HG03457 (cell line): ENCODE results near the gene FAM83F.
"Not testable (repeated sequence)": the region's sequence is repeated elsewhere in the genome, so short reads cannot be mapped to it uniquely, and the experiment has no call there.

Source experiments
- ATAC-seq: cut with Tn5 transposase; IDR thresholded peaks from one replicate; pipeline ENCODE4 v1.9.1; 2021; ENCODE audit warnings: moderate number of reproducible peaks; ENCODE audit not compliant: unreplicated experiment

Gene FAM83F

DNA sequence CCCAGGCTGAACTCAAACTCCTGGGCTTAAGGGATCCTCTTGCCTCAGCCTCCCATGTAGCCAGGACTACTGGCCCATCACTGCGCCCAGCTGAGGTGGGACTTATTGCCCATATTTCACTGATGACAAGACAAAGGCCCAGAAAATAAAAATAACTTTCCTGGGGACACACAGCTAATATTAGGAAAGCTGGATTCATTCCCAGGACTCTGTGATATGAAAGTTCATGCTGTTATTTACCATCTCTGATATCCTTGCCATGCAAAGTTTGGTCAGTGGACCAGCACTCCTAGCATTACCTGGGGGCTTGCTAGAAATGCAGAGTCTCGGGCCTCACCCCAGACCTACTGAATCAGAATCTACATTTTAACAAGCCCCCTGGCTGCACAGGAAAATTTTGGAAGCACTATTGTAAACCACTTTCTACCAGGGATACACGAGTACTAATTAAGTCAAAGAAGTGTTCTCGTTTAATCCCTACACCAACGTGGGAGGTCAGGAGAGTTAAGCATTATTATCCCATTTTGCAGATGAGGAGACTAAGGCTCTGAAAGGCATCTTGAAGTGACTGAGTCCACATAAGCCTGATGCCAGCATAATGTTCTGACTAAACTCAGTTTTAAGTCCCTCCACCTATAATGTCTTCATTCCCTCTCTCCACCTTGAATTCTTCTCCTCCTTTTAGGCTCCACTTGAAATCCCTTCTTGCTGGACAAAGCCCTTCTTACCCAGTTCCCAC lies 2.5 kb upstream of the FAM83F start:
- no peak for ATAC-seq

DNA sequence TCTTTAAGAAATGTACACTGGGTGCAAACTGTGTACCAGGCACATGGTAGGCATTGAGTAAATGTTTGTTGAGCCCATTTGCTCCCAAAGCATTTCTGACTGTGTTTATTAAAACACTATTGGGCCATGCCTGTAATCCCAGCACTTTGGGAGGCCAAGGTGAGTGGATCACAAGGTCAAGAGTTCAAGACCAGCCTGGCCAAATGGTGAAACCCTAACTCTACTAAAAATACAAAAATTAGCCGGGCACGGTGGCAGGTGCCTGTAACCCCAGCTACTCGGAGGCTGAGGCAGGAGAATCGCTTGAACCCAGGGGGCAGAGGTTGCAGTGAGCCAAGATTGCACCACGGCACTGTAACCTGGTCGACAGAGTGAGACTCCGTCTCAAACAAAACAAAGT lies 1.9 kb upstream of the FAM83F start:
- ATAC-seq: not testable (repeated sequence)

GRCh38 chr22:39994041-39994565 lies 651 bp upstream of the FAM83F start:
- no peak for ATAC-seq

DNA sequence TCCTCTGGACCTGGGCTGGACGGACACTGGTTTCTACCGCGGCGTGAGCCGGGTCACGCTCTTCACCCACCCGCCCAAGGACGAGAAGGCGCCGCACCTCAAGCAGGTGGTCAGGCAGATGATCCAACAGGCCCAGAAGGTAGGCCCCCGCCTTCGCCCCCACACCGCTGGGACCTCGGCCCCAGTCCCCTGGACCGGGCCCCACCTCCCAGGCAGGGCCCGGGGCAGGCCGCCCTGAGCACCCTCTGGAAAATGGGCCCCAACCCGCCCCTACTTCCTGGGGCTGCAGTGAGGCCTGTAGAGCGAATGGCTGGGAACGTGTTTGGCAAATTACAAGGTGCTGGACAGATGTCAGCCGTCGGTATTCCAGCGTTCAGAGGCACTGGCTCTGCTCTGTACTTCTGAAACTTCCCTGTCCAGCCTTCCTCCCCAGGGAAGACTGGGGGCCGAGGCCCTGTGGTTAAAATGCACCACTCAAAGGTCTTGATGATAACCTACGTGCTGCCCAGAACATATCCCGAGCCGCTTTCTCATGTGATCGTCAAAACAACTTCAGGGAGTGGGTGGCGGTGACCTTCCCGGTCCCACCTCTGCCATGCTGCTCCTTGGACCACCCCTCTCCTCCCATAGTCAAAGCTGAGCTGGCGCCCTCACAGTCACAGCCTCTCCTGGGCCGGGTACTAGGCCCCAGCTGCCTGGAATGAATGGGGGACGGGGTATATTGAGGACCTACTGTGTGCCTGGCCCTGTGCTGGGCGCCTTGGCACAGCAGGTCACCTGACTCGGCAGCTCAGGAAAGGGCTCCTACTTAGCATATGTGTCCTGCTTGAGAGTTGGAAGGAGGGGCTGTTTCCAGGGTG lies 869 bp downstream of the FAM83F start:
- ATAC-seq: no peak

DNA sequence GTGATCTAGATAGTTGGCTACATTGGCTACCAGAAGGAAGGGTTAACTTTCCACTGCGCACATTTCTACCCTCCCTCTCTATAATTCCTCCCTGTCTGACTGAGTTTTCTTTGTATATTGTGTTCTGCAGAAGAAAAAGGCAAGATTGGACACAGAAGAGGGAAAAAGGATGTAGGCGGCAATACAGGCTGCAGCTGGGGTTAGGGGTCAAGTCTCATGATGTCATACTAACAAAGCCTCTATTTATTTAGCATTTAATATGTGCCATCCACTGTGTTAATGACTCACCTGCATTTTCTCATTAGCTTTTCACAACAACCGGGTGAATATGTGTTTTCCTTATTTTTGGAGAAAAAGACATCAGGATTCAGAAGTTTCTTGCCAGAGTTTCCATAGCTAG lies 2.0 kb downstream of the FAM83F start:
- ATAC-seq: no peak

GRCh38 chr22:39997421-39997820 lies 2.7 kb downstream of the FAM83F start:
- no peak for ATAC-seq

DNA sequence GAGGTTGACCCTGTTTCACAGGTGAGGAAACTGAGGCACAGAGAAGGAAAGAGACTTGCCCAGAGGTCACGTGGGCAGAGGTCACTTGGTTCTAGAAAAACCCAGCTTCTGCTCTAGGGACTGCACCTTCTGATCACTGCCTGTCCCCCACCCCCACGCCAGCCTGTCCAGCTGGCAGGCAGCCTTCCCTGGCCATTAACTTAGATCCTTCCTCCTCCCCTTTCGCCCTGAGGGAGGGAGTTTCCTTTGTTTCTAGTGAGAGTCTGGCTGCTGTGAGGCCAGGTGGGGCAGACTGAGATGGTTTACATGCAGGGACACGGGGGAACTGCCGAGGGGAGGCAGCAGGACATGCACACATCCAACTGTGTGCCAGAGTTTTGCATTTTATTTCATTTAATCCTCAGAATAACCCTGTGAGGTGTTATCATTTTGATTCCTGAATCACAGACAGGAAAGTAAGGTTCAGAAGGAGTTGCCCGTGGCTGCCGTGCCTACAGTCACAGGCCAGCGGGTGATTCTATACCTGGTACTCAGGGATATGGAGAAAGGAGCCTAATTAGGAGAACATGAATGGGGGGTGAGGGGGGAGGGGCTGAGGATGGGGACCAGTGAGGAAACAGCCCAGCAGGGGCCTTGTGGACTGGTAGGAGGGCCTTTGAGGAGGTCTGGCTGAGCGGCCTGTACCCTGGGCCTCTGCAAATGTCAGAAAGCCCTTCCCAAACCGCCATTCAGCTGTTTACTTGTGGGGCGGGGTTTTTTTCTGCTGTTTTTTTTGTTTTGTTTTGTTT lies 3.4 kb downstream of the FAM83F start:
- no peak for ATAC-seq

DNA sequence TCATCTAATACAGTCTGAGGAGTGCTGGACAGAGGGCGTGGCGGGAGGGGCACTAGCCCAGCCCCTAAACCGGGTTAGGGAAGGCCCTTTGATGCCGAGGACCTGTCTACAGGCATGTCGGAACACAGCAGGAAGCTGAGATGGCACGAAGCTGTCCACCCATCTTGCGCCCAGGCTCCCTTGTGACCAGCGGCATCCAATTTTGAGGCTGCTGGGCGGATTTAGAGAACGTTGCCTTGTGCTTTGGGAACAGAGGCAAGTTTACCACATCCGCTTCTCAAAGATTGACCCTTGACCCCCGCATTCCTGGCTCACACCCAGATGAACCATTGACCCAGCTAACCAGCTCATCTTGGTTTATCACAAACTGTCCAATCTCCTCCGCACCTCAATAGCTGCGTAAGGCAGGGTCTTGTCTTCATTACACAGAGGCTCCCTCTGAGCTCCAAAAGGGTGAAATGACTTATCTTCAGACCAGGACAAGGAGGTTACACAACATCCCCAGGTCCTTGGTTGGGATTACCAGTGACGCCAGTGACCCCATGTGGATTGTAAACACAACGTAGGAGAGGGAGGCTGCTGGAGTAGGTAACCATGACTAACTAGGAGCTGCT lies 4.5 kb downstream of the FAM83F start:
- ATAC-seq: no peak

- ATAC-seq: no peak
Observed at GRCh38 chr22:40000171-40000570, 5.4 kb downstream of the FAM83F start.

GRCh38 chr22:40001106-40001505 lies 6.4 kb downstream of the FAM83F start:
- no peak for ATAC-seq

- no peak for ATAC-seq
Observed at GRCh38 chr22:40001800-40002577, 7.2 kb downstream of the FAM83F start.

DNA sequence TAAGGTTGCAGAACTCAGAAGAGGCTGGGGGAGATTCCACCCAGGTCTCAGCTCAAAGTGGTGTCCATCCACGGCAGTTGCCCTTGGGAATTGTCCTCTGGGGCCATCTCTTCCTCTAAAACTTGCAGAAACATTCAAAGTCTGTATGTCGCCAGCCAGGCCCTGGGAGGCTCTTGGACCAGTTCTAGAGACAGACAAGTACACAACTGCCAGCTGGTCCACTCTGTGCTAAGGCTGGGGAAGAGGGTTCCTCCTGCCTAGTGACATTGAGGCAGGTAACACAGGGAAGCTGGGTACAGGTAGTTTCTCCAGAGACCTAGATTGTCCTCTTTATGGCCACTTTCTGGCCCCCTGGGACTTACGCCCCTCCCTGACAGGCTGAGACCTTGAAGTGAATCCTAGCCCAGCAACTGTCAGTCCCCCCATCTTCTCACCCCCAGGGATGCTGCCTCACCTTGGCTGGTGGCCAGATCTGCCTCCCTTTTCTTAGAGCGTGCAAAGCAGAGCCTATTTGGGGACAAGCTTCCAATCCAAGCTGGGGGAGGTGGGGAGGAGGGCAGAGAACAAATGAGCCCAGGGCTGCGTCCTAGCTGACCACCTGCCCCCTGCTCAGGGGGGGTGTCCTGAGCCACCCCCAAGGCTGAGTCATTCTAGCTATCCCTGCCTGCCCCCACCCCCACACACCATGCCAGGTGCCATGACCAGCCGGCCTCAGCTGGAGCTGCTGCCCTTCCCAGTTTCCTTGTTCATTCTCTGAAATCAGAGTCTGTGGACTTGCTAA lies 8.4 kb downstream of the FAM83F start:
- no peak for ATAC-seq

DNA sequence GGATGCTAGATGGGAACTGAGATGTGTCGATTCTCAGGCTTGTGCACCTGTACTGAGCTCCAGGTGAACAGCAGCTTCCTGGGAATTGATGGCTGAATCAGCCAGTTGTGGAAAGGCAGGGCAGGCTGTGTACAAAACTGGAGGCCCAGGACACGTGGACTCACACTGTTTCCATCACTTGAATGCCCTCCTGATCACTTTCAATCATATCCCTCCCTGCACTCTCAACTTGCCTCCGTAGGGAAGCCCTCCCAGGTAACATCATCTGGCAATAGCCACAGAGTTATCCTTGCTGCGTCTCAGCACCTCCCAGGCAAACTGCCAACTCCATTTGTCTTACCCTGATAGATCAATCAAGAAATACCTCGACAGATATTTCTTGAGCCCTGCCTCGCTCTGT lies 10.1 kb downstream of the FAM83F start:
- ATAC-seq: no peak

DNA sequence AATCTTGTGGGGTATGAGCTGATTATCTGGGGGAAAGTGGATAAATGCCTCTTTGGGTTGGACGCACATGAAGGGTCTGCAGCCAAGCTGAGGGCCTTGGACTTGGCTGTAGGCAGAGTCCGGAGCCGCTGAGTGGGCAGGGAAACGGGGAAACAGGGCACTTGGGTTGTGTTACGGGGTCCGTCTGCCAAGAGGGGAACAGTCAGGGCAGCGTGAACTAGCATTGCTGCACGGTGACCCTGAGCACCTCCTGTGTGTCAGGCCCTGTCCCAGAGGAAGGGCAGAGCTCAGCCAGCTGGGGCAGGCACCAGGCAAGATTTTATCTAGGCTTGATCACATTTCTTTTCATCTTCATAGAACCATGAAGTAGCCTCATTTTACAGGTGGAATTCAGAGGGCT lies 11.9 kb downstream of the FAM83F start:
- no peak for ATAC-seq

DNA sequence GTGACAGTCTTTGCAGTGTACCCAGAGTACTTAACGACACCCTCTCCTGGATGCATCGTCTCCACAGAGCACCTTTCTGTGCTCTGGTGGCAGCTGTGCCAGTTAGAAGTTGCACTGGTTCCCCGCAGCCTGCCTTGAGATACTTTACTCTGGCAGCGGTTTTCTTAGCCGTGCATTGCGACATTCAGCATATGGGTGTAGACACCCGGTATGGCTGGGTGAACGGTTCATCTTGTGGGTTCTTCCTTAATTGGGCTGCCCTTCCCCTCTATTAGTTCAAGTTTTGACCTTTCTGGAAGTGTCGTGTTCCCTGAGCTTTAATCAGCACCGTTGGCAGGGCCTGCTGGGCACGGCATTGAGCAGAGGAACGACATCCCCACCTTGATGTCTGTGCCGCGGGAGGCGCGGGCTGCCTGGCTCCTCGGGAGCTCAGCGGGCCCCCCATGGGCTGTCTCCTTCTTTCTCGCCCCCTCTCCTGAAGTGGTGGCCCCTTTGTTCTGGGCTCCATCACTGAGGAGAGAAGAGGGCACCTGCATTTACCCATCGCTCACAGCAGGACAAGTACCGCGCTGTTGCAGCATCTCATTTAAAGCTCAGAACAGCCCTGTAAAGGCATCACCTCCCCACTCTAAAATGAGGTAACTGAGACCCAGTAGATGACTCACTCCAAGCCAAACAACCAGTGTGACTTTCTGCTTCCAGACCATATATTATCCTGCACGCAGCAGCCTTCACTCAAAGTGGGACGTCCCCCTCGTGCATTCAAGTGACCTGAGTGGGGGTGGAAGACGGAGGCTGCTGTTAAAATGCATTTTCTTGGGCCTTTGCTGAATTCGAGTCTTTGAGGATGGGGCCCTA lies 13.3 kb downstream of the FAM83F start:
- no peak for ATAC-seq

GRCh38 chr22:40008726-40009291 lies 14.1 kb downstream of the FAM83F start:
- ATAC-seq: no peak

DNA sequence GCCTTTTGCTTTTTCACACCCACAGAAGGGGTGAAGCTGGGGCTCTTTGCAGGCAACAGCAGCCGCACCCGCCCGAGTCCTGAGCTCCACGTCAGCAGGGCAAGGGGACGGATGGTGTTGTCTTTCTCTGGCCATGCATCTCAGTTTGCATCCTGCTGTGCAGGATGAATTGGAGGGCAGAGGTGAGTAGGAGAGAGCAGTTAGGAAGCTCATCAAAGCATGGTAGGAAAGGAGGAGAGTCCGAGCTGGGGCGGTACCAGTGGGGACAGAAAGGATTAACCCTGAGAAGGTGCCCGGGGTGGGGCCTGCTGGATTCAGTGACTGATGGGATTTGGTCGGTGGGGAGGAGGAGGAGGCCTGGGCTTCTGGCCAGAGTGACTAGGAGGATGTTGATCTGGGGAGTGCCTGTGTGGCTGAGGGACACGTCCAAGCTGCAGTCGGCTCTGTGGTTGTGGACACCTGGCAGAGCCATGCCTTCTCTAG lies 14.6 kb downstream of the FAM83F start:
- ATAC-seq: no peak
